Body of pancreas (tissue), 4 donors: Measurements from ENCODE around the gene CCDC146. TPM values are rescaled to one million over a fixed set of nuclear protein-coding genes. Genes with fewer than 3 reads are reported as not detected.
"Not testable (repeated sequence)": the region's sequence is repeated elsewhere in the genome, so short reads cannot be mapped to it uniquely, and the experiment has no call there.

Experiments used
- ATAC-seq: fragments of 150-250 bp; one replicate; pipeline ENCODE4 v1.9.1; 2016
- DNase-seq, 4 donors: peaks; one replicate each; pipeline ENCODE4 v3.0.0-alpha.2; 2019
- H3K27ac ChIP-seq, 4 donors: fragments of 200-600 bp; sonication (generic); 1 replicate in 3 of 4; 2 replicates in 1 of 4; pipeline versions ENCODE4 v1.5.1 to v1.6.1; 2016 to 2019; ENCODE audit warnings: mild to moderate bottlenecking in 1 of 4, mixed read lengths in 1 of 4, moderate library complexity in 1 of 4
- H3K27me3 ChIP-seq, 2 donors: fragments of 200-600 bp; sonication (generic); one replicate each; pipeline ENCODE4 v1.6.0; 2016; ENCODE audit warnings: mild to moderate bottlenecking in 1 of 2
- H3K36me3 ChIP-seq, 2 donors: fragments of 200-600 bp; sonication (generic); replicated peaks in 1 of 2; 2 replicates each; pipeline ENCODE4 v1.5.1; 2016; ENCODE audit warnings: low read depth in 2 of 2; ENCODE audit not compliant: insufficient read depth in 1 of 2
- H3K4me1 ChIP-seq: fragments of 200-600 bp; sonication (generic); one replicate; pipeline ENCODE4 v1.6.0; 2016
- H3K4me3 ChIP-seq, 2 donors: fragments of 200-600 bp; sonication (generic); 1 replicate in 1 of 2; 2 replicates in 1 of 2; pipeline ENCODE4 v1.5.1; 2016 to 2019
- H3K9me3 ChIP-seq, 3 donors: fragments of 200-600 bp; sonication (generic); 1 replicate in 2 of 3; 2 replicates in 1 of 3; pipeline ENCODE4 v1.5.1; 2016
- POLR2A ChIP-seq, 3 donors: fragments of 450-650 bp; IDR thresholded peaks; one replicate each; pipeline ENCODE4 v1.6.1; 2016; ENCODE audit warnings: antibody characterized with exemption in 3 of 3, mild to moderate bottlenecking in 2 of 3
- WGBS, 2 donors: methylation state at CpG; one replicate each; pipeline ENCODE4 v1.1.5; 2017; 5-methylcytosine and 5-hydroxymethylcytosine counted together
- intact Hi-C: fragments of 100-400 bp; cut with DNase I; formaldehyde crosslinking; loops from one replicate; pipeline ENCODE4 v1.15.1; 2023
- total RNA-seq, 2 donors: library from RNA; depleted of rRNA; stranded (reverse); fragments of >200 nt; gene quantifications; one replicate each; pipeline ENCODE4 v1.1.0, GENCODE V29; 2016
- TF ChIP-seq, protein P1 (sequence below), 7 experiments: fragments of 450-650 bp in 4 of 7; fragments of 200-600 bp in 3 of 7; sonication (generic) in 3 of 7; IDR thresholded peaks; one replicate each; pipeline ENCODE4 v1.5.1; 2016 to 2019; ENCODE audit warnings: antibody characterized with exemption in 7 of 7

CCDC146 gene
- total RNA-seq, 2 donors from 2014 or later, result 3.3 to 7.5 TPM

DNA sequence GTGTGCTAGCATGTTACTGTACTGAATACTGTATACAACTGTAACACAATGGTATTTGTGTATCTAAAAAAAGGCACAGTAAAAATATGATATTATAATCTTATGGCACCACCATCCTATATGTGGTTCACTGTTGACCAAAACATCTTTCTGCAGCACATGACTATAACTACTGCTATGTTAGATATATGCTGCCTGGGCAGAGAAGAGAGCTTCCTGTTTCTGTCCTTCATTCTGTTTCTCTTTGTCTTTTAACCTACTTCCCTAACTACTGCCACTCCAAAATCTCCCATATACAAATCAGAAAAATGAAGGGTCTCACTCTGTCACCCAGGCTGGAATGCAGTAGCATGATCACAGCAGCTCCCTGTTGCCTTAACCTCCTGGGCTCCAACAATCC lies 86.0 kb downstream of the CCDC146 start:
- Histone ChIP-seq H3K9me3 (peaks cover 0 to 9% (median 0%) of the 10 kb centered on the region in 3 donors), H3K4me1 (no peaks in the 10 kb centered on the region), H3K27ac (no peak overlapping the region), H3K27me3 (no peaks in the 10 kb centered on the region), H3K4me3 (no peak overlapping the region), H3K36me3 (no peaks in the 10 kb centered on the region)
- ATAC-seq (no peak), DNase-seq (no peak)
- TF ChIP-seq, protein P1, sequence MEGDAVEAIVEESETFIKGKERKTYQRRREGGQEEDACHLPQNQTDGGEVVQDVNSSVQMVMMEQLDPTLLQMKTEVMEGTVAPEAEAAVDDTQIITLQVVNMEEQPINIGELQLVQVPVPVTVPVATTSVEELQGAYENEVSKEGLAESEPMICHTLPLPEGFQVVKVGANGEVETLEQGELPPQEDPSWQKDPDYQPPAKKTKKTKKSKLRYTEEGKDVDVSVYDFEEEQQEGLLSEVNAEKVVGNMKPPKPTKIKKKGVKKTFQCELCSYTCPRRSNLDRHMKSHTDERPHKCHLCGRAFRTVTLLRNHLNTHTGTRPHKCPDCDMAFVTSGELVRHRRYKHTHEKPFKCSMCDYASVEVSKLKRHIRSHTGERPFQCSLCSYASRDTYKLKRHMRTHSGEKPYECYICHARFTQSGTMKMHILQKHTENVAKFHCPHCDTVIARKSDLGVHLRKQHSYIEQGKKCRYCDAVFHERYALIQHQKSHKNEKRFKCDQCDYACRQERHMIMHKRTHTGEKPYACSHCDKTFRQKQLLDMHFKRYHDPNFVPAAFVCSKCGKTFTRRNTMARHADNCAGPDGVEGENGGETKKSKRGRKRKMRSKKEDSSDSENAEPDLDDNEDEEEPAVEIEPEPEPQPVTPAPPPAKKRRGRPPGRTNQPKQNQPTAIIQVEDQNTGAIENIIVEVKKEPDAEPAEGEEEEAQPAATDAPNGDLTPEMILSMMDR (IDR thresholded peaks at IDR 0.05), result no peak
- TF ChIP-seq POLR2A (IDR thresholded peaks at IDR 0.05), result no peak
- intact Hi-C loops, result no loop called here

DNA sequence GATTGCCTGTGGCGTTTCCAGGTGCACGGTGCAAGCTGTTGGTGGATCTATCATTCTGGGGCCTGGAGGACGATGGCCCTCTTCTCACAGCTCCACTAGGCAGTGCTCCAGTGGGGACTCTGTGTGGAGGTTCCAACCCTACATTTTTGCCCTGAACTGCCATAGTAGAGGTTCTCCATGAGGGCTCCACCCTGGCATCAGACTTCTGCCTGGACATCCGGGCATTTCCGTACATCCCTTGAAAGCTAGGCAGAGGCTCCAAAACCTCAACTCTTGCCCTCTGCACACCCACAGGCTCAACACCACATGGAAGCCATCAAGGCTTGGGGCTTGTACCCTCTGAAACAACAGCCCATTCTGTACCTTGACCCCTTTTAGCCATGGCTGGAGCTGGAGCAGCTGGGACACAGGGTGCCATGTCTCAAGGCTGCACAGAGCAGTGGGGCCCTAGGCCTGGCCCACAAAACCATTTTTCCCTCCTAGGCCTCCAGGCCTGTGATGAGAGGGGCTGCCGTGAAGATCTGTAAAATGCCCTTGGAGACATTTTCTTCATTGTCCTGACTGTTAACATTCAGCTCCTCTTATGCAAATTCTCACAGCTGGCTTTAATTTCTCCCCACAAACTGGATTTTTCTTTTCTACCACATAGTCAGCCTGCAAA lies 87.2 kb downstream of the CCDC146 start:
- ATAC-seq (no peak), DNase-seq (no peak)
- H3K27ac ChIP-seq, result no peak overlapping the region
- no peaks in the 10 kb centered on the region for H3K27me3 ChIP-seq
- H3K9me3 ChIP-seq, result peaks cover 0 to 9% (median 0%) of the 10 kb centered on the region in 3 donors
- WGBS, 2 donors, result 92 to 94% methylated on average over 4 to 6 of the region's 6 CpGs
- H3K36me3 ChIP-seq, result no peaks in the 10 kb centered on the region
- H3K4me1 ChIP-seq, result no peaks in the 10 kb centered on the region
- TF ChIP-seq, protein P1 (IDR thresholded peaks at IDR 0.05), result no peak
- TF ChIP-seq POLR2A (IDR thresholded peaks at IDR 0.05), result no peak
- no peak overlapping the region for H3K4me3 ChIP-seq
- intact Hi-C loops, result no loop called here

DNA sequence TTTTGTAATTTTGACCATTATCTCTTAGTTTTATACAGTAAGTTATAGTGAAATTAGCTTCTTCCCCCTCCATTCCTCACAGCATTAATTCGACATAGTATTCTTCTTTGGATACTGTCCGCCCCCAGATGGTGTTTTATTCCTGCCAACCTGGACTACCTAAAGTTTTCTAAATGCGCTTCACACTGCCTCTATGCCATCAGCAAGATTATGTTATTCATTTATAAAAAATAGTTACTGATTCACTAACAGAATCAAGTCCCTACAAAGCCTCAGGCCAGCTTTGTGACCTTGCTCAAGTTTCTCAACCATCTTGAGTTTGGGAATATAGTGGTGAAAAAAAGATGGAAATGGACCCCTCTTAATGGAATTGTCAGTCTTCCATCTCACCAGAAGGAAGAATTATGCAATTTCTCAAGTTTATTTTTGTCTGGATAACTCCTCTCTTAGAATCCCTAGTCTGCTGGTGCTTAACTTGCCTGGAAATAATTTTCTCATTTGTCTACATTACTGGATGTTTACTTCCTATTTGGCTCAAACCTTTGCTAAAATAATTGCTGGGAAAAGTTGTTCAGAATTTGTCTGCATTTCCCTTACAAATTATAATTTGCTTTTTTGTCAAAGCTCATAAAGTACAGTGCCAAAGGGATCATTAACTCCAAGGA lies 93.9 kb downstream of the CCDC146 start:
- DNase-seq (peak in 2 of 4 donors; percentile 16 to 23), ATAC-seq (peak; percentile 47)
- H3K4me3 ChIP-seq, result no peak overlapping the region
- no peaks in the 10 kb centered on the region for H3K9me3 ChIP-seq
- no peak for TF ChIP-seq POLR2A (IDR thresholded peaks at IDR 0.05)
- TF ChIP-seq, protein P1 (IDR thresholded peaks at IDR 0.05), result no peak
- intact Hi-C loops, result no loop called here
- peak overlapping the region in 3 of 4 donors; percentile 13 to 50 (median 47) for H3K27ac ChIP-seq
- H3K27me3 ChIP-seq, result no peaks in the 10 kb centered on the region
- H3K36me3 ChIP-seq, result no peaks in the 10 kb centered on the region
- WGBS, 2 donors, result 22 to 32% methylated on average over 3 of the region's 3 CpGs
- H3K4me1 ChIP-seq, result peaks cover 8% of the 10 kb centered on the region

DNA sequence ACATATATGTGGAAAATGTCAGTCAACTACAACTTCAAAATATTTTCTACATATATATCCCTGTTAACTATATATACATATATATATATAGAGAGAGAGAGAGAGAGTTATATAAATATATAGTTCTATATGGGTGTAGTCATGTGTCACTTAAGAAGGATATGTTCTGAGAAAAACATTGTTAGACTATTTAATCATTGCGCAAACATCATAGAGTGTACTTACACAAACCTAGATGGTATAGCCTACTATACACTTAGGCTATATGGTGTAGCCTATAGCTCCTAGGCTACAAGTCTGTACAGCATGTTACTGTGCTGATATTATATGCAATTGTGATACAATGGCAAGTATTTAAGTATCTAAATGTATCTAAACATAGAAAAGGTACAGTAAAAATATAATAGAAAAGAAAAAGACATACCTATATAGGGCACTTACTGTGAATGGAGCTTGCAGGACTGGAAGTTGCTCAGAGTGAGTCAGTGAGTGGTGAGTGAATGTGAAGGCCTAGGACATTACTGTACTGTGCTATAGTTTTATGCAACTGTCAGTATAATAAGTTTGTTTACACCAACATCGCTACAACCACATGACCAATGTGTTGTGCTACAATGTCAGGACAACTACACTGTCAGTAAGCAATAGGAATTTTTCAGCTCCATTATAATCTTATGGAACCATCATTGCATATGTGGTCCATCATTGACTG lies 95.2 kb downstream of the CCDC146 start:
- no peak overlapping the region for H3K27ac ChIP-seq
- no peak for ATAC-seq
- H3K4me1 ChIP-seq, result peaks cover 8% of the 10 kb centered on the region
- H3K36me3 ChIP-seq, result no peaks in the 10 kb centered on the region
- DNase-seq, result no peak
- H3K4me3 ChIP-seq, result no peak overlapping the region
- WGBS, 2 donors, result 84 to 96% methylated on average over 2 of the region's 2 CpGs
- no peak for TF ChIP-seq POLR2A (IDR thresholded peaks at IDR 0.05)
- TF ChIP-seq, protein P1 (IDR thresholded peaks at IDR 0.05), result no peak
- intact Hi-C loops, result no loop called here
- no peaks in the 10 kb centered on the region for H3K27me3 ChIP-seq
- no peaks in the 10 kb centered on the region for H3K9me3 ChIP-seq

DNA sequence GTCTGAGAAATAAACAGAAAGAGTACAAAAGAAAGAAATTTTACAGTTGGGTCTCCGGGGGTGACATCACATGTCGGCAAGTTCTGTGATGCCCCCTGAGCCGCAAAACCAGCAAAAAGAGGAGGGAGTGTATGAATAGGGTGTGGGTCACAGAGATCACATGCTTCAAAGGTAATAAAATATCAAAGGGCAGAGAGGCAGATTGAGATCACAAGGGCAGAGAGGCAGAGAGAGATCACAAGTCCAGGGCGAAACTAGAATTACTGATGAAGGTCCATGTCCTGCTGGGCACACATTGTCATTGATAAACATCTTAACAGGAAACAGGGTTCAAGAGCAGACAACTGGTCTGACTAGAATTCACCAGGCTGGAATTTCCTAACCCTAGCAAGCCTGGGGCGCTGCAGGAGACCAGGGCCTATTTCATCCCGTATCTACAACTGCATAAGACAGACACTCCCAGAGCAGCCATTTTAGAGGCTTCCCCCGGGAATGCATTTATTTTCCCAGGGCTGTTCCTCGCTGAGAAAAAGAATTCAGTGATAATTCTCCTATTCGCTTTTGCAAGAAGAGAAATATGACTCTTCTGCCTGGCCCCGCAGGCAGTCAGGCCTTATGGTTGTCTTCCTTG lies 97.4 kb downstream of the CCDC146 start:
- H3K4me1 ChIP-seq, H3K4me3 ChIP-seq, H3K36me3 ChIP-seq, H3K27ac ChIP-seq, ATAC-seq, intact Hi-C loops, H3K9me3 ChIP-seq, DNase-seq, H3K27me3 ChIP-seq: not testable (repeated sequence)
- WGBS, 2 donors, result 95 to 96% methylated on average over 10 of the region's 10 CpGs
